HG03066 (cell line): ENCODE data around the gene TTBK2.

Experiments used
- ATAC-seq: cut with Tn5 transposase; IDR thresholded peaks from one replicate; pipeline ENCODE4 v1.9.1; 2021; ENCODE audit warnings: low read depth; ENCODE audit not compliant: unreplicated experiment

The TTBK2 gene

DNA sequence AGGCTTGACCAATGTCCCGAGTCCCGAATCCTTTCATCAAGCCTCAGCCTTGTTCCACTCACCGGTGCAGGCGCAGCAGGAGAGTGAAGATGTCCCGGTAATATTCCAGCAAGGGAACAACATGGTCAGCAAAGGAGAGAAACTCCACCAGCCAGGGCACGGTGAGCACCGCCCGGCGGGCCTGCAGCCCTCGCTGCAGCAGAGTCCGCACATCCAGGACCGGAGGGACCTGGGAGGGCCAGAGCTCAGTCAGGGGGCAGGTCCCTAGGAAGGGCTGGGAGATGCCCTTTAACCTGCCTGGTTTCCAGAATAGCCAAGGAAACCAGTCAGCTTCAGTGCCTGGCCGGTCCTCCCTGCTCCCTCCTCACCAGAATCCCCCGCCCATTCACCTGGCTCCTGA is 190.0 kb downstream of the TTBK2 start:
- ATAC-seq: no peak

DNA sequence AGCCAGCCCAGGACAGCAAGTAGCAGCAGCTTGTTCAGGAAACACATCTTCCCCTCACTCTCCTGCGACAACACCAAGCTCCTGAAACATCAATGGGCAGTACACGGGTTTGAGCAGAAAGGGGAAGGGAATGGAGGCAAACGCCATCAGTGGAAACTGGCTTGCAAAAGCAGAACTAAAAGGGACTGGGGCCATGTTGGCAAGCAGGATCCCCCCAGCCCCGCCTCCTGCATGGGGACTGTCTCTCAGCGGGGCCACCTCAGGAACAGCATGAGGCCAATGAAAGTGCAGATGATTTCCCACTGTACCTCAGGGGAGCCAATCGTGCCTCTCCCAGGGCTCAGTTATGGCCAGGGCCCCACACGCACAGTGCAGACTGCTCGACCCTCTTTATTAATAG is 190.4 kb downstream of the TTBK2 start:
- ATAC-seq: no peak

DNA sequence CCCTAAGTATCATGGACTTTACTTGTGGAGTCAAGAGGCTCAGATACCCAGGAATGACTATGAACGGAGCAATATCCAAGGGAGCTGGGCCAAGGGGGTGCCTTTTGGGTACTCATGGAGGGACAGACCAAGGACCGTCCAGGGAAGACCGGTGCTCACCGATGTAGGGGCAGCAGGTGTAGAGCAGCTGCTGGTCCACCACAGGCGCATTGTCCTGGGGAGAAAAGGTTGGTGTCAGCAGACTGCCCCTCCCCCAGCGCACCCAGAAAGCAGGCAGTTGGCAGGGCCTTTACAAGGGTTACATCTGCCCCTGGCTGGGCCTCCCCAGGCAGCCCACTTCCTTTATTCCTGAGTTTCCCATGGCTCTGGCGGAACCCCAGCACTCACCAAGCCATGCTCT is 191.2 kb downstream of the TTBK2 start:
- no peak for ATAC-seq

DNA sequence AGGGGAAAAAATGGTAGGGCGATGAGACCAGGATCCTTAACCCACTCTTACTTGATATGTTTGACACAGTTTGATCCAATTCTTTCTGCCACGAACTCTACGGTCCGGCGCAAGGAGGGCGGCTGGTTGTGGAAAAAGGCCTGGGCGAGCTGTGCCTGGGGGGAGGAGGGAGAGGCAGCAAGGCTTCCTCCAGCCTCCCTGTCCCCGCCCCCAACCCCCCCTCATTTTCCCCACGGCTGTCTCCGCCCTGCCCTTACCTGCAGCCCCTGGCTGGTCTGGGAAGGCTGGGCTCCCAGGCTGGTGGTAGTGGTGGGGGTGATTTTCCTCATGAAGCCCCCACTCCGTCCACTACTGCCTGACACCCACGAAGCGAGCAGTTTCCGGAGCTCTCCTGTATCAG is 191.6 kb downstream of the TTBK2 start:
- no peak for ATAC-seq

DNA sequence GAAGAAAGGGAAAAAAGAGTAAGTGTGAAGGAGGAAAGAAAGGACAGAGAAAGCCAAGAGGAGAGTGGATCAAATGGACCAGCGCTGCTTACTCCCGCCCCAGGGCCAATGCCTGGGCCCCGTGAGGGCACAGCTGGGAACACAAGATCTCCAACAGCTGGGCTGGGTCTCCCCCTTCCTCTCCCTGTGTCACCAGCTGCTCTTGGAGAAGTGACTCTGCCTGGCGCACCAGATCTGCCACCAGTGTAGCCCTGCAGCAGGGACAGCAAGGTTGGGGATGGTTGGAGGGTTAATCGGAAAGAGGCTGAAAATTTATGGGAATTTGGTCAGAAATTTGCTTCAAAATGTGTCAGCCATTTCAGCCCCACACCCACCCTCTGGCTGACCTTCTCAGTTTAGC is 192.0 kb downstream of the TTBK2 start:
- no peak for ATAC-seq

DNA sequence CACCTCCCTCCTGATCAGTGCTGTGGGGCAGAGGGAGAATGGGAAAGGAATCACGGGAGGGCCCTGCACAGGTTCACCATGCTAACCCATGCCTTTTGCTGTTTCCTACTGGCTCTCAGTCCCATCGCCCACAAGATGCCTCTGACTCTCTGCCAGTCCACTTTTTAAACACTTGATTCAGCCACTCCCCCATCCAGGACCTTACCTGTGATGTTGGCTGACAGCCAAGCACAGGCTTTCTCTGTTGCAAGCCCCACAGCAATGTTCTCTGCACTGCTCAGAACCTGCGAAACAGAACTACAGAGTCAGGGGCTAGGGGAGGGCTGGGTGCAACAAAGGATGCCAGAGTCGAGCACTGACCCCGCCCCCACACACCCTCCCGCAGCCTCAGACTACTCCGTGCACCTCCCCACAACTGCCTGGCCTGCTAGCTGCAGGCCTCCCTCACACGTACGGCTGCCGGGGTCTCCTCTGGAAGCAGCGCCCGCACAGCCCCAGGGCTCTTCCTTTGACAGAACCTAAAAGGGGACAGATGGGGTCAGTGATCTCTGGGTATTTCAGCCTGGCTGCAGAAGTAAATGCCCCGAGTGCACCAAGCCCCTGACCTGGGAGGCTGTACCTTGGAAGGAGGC is 192.7 kb downstream of the TTBK2 start:
- ATAC-seq: no peak

DNA sequence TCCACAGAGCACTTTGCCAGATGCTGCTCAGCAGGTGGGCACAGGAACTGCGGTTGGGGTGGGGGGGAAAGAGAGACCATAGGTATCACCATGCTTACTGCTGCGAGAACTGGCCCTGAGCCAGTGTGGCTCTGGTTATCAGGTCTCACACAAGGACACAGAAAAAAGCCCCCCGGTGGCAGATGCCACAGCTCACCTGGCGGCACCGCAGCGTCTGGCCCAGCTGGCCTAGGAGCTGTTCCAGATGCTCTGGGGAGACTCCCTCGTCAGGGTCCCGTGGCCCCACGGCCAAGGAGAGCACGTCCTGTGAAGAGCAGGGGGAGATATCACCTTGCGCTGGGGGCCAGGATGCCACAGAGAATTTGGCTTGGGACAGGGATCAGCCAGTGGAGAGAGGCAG is 194.5 kb downstream of the TTBK2 start:
- ATAC-seq: no peak

DNA sequence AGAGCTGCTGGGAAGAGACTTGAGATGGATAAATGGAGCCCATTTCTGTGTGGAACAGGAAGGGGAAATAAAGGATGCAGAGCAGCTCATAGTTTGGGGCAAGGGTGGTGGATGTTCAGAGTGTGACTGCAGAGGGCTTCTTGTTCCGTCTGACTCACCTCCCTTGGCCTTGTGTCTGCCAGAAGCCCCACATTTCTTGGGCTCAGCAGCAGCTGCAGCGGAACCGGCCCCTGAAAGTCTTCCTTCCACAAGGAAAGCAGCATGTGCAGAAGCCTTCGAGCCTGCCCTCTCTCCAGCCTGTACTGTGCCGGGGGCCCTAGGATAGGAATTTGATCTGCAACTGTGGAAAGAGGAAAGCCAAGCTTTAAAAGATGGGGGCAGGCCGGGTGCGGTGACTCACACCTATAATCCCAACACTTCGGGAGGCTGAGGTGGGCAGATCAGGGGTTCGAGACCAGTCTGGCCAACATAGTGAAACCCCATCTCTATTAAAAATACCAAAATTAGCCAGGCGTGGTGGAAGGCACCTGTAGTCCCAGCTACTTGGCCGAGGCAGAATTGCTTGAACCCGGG is 195.2 kb downstream of the TTBK2 start:
- no peak for ATAC-seq

DNA sequence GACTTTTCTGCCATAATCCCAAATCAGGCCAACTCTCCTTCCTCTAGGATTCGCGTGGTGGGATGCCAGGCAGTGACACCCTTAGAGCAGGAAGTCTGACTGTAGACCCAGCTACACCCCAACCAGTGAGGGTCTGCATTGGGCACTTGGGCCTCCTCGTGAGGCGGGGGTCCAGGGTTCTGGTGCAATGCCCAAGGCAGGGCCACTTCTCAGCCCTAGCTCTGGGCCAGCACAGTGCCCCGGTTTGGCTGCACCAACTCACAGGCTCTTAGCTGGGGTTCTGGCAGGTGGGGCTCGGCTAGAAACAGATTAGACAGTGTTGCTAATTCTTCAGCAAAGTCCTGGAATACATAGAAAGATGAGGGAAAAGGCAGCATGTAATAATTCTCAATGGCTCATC is 196.3 kb downstream of the TTBK2 start:
- no peak for ATAC-seq

DNA sequence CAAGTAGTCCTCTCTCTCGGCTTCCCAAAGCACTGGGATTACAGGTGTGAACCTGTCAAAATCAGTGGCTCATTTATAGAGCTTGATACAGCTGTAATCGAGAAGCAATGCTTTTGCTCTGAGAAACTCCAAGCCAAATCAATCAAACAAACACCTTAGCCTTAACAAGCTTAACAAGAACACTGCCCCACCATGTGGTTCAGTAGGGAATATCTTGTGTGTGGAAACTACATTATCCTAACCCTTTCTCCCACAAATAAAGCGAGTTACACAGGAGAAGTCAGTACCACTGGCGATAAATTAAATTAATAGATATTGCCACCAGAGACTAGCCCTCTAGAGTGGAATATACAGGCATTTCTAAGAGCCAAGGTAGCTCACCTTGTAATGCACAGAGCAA is 197.5 kb downstream of the TTBK2 start:
- ATAC-seq: no peak

DNA sequence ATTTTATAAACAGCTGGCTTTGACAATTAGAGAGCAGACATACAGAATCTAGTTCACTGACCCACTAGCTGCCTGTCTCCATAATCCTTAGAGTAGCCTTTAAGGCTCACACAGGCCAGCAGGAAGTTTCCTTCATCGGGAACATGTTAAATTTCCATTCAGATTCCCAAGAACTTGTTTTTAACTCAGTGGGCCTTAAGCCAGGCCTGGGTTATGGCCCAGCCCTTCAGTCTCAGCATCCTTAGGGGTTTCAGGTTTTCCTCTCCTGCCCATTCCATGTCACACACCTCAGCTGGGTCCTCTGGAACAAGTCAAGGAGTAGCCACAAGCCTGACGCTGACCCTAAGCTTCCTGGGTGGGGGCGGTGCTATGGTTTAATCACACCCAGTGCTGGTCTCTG is 198.7 kb downstream of the TTBK2 start:
- no peak for ATAC-seq

DNA sequence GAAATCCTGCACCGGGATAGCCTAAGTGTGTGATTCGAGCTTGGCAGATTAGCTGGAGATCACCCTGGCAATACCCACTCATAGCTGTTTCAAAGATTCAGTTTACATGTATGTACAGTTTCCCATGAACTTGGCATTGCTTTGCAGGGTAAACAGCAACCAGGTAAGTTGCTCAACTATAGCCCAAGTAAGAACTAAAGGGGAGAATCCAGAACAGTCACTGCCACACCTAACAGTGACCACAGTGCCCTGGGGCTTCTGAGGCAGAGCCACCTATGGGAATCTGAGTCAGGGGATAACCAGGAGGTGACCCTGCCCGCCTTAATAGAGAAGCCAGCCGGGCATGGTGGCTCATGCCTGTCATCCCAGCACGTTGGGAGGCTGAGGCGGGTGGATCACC is 199.6 kb downstream of the TTBK2 start:
- no peak for ATAC-seq

DNA sequence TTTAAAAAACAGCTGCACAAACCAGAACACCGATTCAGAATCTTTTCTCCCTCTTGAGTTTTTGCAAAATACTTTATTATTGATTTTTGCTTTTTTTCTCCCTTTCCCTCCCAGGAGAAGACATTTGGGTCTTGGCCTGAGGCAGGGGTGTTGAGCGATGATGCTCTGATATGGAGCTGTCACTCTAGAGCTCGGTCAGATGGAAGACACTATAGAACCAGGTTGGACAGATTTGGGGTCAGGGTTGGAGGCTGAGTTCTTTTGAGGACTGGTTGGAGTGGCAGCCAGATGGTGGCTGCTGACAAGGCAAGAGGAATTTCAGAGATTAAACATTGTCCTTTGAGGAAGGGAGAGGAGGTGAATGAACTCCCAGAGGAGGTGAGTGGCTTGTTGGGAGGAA is 200.5 kb downstream of the TTBK2 start:
- no peak for ATAC-seq

DNA sequence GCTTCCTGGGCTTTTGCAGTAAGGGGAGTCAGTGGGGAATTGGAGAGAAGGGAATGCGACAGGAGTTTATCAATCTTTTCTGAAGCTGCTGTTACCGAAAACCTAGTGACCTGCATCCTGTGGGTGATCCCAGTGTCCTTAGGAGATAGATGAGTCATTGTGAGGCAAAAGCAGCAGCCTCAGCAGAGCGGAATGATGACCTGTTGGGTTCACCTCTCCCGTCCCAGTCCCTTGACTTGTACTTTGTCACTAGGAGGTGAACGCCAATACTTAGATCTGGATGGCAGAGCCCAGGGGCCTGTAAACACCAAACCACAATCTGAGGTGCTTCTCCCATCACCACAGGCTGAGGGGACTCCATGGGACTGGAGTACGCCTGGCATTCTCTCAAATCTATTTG is 201.5 kb downstream of the TTBK2 start:
- no peak for ATAC-seq

DNA sequence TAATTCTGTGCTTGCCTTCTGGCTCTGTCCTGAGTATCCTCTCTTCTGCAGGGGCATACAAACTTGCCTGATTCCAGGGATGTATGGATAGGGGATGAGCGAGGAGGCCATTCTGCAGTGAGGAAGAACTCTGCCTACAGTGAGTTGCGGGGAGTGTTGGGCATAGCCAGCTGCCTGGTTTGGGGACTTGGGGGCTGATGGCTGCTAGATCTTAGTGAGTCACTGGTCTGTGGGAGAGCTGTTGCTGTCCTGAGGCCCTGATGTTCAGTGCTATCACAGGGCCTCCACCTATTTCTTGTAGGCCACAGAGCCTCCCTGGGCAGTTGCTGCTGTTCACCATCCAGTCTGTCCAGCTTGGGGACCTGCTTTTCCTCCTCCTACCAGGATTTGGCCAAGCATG is 204.0 kb downstream of the TTBK2 start:
- ATAC-seq: no peak

DNA sequence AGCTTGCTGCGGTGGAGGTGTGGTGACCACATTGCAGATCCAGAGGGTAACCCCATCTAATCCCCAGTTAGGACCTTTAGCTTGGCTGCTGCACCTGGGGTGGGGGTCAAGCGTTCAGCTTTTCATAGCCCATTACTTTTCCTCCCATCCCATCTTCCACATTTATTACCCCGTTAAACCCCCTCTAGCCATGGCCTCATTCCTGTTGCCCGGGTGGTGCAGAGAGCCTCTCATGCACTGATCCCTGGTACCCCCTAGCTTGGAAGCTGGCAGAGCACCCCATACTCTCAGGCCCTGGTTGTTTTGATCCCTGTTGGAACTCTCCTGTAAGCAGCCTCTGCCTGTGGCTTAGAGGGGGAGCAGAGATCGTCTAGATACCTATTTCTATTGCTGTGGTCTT is 204.5 kb downstream of the TTBK2 start:
- ATAC-seq: no peak

DNA sequence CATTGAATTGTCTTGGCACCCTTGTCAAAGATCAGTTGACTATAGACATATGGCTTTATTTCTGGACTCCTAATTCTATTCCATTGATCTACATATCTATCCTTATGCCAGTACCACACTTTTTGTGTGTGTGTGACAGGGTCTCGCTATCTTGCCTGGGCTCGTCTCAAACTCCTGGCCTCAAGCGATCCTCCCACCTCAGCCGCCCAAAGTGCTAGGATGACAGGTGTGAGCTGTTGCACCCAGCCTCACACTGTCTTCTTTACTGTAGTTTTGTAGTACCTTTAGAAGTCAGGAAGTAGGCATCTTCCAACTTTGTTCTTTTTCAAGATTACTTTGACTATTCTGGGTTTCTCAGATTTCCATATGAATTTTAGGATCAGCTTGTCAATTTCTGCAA is 208.0 kb downstream of the TTBK2 start:
- ATAC-seq: no peak

DNA sequence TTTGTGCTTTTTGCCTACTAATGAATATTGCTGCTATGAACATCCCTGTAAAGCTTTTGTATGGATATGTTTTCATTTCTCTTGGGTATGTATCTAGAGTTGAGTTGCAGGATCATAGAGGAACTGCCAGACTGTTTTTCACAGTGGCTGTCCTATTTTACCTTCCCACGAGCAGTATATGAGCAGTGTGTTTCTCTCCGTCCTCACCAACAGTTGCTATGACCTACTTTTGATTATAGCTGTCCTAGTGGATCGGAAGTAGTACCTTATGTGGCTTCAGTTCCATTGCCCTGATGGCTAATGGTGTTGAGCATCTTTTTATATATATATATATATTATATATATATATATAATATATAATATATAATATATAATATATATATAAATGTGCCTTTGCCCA is 208.8 kb downstream of the TTBK2 start:
- no peak for ATAC-seq

DNA sequence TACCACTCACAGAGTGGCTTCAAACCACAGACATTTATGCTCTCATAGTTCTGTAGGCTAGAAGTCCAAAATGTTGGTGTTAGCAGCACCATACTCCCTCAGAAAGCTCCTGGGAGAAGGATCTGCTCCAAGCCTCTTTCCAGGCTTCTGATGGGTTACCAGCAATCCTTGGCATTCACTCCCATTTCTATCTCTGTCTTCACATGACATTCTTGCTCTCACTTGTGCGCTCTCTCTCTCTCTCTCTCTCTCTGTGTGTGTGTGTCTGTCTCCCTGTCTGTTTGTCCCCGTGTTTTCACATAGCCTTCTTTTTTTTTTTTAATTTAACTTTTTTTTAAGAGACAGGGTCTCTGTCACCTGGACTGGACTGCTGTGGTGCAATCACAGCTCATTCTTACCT is 209.9 kb downstream of the TTBK2 start:
- no peak for ATAC-seq

DNA sequence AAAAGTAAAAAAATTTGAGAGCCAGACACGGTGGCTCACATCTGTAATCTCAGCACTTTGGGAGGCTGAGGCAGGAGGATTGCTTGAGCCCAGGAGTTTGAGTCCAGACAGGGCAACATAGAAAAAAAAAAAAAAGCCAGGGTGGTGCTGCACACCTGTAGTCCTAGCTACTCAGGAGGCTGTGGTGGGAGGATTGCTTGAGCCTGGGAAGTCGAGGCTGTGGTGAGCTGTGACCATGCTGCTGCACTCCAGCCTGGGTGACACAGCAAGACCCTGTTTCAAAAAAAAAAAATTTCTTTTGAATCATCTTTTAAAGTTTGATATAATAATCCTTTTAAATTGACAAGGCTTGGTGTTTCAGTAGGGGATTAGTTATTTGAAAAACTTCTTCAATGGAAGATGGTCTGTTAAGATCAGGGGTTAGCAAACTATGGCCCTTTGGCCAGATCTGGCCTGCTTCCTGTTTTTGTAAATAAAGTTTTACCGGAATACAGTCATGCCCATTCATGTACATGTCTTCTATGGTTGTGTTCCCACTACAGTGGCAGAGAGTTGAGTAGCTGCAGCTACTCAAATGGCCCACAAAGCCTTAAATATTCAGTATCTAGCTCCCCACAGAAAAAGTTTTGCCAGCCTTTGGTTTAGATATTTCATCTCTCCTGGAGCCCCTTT is 212.6 kb downstream of the TTBK2 start:
- no peak for ATAC-seq

DNA sequence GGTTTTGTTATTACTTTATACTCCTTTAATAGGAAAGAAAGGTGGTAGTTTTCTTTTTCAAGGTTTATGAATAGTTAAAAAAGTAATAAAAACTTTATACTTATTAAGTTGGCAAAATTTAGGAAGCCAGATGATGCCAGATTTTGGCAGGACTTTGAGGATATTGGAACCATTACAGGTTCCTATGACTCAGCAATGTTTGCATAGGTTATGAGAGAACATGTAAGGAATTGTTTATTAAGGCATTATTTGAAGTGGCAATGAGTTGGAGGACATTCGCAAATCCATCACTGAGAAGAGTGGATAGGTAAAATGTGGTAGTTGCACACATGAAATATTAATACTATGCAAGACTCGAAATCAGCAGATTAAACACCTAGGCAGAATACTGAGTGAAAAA is 213.5 kb downstream of the TTBK2 start:
- ATAC-seq: no peak

DNA sequence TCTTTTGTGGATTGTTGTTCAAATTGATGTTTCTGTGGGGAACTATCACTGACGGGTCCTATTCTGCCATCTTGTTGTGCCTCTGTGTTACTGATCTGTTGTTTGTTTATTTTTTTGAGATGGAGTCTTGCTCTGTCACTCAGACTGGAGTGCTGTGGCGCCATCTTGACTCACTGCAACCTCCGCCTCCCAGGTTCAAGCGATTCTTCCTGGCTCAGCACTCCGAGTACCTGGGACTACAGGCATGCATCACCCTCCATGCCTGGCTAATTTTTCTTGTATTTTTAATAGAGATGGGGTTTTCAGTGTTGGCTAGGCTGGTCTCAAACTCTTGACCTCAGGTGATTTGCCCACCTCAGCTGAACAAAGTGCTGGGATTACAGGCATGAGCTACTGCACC is 215.2 kb downstream of the TTBK2 start:
- ATAC-seq: no peak
